GM12873 (cell line): ENCODE measurements around the gene APBB2.
A peak's percentile ranks its signal among the peaks of the same experiment; 100 is the strongest.

Experiments used
- TF ChIP-seq, protein P1 (sequence below): IDR thresholded peaks from 2 replicates; pipeline ENCODE4 v1.5.1; 2012; ENCODE audit warnings: low read depth, mild to moderate bottlenecking, moderate library complexity, low read length, control low read depth; ENCODE audit not compliant: insufficient read depth; ENCODE audit errors: missing control alignments

Gene APBB2

DNA sequence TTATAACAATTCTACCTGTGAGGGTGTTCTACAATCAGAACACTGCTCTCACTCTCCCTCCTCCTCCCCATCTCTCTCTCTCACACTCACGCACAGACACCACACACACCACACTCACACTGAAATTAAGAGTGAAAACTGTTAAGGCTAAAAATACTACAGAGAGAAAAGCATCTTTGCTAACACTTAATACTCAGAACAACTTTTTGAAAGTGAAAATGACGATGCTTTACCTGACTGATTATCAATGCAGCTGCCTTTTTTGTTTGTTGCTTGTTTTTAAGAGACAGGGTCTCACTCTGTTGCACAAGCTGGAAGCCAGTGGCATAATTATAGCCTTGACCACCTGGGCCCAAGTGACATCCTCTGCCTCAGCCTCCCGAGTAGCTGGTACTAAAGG is 222.4 kb downstream of the APBB2 start:
- TF ChIP-seq, protein P1, sequence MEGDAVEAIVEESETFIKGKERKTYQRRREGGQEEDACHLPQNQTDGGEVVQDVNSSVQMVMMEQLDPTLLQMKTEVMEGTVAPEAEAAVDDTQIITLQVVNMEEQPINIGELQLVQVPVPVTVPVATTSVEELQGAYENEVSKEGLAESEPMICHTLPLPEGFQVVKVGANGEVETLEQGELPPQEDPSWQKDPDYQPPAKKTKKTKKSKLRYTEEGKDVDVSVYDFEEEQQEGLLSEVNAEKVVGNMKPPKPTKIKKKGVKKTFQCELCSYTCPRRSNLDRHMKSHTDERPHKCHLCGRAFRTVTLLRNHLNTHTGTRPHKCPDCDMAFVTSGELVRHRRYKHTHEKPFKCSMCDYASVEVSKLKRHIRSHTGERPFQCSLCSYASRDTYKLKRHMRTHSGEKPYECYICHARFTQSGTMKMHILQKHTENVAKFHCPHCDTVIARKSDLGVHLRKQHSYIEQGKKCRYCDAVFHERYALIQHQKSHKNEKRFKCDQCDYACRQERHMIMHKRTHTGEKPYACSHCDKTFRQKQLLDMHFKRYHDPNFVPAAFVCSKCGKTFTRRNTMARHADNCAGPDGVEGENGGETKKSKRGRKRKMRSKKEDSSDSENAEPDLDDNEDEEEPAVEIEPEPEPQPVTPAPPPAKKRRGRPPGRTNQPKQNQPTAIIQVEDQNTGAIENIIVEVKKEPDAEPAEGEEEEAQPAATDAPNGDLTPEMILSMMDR, result no peak

DNA sequence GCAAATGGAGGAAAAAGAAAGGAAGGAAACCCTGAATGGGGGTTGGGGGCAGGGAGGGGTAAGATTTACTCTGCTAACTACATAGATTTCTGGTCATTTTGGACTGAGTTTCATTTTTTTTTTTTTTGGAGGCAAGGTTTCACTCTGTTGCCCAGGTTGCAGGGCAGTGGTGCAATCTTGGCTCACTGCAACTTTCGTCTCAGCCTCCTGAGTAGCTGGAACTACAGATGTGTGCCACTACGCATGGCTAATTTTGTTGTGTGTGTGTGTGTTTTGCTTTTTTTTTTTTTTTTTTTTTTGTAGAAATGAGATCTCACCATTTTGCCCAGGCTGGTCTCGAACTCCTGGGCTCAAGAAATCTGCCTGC is 223.5 kb downstream of the APBB2 start:
- TF ChIP-seq, protein P1, result no peak

DNA sequence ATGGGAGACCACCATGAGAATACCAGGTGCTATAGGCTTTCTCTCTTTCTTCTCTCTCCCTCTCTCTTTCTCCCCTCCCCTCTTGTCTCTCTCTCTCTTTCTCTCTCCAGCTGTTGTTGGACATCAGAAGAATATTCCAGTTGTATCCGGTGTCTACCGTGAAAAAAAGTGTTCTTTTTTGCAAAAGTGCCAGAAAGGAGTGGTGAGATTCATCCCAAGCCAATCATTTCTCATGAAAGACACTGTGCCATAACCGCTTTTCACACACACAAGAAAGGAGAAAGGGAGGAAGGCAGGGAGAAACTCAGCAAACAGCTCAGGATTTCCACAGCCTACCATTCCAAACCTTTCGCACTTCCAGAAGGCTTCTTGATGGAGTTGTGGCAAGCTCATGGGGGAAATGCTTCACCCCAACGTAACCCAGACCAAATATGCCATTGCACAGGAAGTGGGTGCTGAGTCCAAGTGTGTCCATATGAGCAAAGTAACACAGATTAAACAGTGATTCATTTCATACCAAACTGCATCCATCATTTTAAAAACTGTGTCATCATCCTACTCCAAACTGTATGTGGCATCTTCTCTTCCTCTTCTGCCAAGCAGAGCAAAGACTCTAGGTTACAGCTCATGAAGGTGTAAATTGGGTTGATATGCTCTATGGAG is 224.0 kb downstream of the APBB2 start:
- TF ChIP-seq, protein P1, result no peak

DNA sequence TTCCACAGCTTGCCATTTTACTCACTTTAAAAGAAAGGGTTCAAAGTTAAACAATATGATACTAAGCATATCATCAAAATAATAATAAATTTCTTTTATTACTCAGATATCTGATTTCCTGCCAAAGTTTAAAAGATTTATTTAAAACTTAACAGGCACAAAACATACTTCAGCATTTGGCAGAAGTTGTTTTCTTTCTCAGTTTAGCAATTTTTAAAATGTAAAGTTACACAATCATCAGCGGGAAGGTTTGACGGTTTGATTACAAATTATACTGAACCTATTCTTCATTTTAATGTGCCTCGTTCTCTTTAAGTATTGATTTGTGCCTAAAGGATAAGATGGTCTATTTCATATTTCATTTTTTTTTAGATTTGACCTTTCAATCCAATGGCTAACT is 227.2 kb downstream of the APBB2 start:
- TF ChIP-seq, protein P1, result no peak

DNA sequence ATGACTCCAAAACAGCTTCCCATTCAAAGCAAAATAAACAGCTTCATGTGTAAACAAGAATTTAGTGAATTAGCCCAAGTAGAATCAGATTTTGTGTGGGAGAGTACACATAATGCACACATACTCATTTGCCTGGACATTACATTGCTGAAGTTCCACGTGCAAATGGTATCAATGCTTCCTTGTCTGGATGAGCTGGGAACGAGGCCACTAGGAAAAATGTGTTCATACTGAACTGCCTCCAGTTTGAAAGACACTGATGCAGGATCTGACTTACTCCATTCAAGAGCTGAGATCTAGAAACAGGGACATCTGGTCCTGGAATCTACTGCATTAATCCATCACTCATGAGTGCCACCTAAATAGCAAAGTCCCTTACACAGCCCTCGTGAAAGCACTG is 228.0 kb downstream of the APBB2 start:
- TF ChIP-seq, protein P1, result no peak

DNA sequence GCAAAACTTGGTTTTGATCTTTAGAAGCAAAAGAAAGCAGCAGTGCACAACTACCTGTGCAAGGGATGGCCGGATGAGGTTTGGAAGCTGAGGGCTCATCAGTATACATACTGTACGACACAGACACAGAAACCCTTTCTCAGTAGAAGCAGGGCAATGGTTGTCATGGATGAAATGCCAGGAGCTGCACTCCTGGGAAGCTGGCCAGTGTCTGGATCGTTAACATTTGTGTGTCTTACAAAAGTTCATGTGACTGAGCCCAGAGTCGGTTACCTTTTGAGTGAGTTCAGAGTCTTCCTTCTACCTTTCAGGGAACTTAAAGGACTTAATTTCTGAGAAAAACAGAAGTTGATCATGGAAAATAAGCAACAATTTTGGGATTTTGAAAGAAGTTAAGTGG is 230.3 kb downstream of the APBB2 start:
- TF ChIP-seq, protein P1, result no peak

DNA sequence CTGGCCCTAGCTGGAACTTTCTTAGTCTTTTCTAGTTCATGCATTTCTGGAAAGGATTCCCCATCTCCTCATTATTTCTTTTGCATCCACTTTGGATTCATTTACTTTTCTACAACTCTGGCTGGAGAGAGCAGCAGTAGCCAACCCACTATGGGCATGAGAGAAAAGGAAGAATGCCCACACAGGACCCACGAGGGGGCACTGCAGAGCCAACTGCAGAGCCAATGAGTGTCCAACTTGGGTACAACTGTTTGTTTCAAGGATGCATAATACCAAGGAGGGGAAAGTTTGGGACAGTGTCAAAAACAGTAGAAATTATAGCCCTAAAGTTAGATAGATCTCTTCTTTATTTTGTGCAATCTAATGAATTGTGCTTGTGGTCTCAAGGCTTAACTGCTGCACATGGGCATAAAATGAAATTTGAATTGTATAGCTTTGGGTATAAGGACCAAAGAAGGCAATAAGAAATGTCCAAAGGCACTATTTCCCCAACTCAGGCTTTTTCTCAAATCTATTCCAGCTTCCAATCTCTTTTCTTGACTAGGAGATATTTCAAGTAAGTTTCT is 233.9 kb downstream of the APBB2 start:
- TF ChIP-seq, protein P1, result peak; percentile 76
